ENCODE results near the gene ZBTB45. TPM values are rescaled to one million over a fixed set of nuclear protein-coding genes. Genes with fewer than 3 reads are reported as not detected.

ZBTB45 gene
- total RNA-seq, 4 donors from 2014 or later = 9.8 to 16.5 (median 12.6) TPM

- peaks cover 0 to 12% of the 10 kb centered on the region in 2 donors for H3K27me3 ChIP-seq
- WGBS, 2 donors = 77 to 88% methylated on average over 8 of the region's 8 CpGs
- peaks cover 0 to 14% (median 0%) of the 10 kb centered on the region in 3 donors for H3K36me3 ChIP-seq
- no peak for DNase-seq (ENCODE audit: low spot score in 2 of 2)
- peak overlapping the region in 3 of 4 donors; percentile 57 to 93 (median 91) for H3K4me3 ChIP-seq
- TF ChIP-seq POLR2A (IDR thresholded peaks at IDR 0.05) (no peak), EP300 (IDR thresholded peaks at IDR 0.05) (no peak)
- TF ChIP-seq, protein P1, sequence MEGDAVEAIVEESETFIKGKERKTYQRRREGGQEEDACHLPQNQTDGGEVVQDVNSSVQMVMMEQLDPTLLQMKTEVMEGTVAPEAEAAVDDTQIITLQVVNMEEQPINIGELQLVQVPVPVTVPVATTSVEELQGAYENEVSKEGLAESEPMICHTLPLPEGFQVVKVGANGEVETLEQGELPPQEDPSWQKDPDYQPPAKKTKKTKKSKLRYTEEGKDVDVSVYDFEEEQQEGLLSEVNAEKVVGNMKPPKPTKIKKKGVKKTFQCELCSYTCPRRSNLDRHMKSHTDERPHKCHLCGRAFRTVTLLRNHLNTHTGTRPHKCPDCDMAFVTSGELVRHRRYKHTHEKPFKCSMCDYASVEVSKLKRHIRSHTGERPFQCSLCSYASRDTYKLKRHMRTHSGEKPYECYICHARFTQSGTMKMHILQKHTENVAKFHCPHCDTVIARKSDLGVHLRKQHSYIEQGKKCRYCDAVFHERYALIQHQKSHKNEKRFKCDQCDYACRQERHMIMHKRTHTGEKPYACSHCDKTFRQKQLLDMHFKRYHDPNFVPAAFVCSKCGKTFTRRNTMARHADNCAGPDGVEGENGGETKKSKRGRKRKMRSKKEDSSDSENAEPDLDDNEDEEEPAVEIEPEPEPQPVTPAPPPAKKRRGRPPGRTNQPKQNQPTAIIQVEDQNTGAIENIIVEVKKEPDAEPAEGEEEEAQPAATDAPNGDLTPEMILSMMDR (IDR thresholded peaks at IDR 0.05) = no peak
- peaks cover 5 to 67% (median 50%) of the 10 kb centered on the region in 4 donors for H3K4me1 ChIP-seq
- H3K27ac ChIP-seq = peak overlapping the region in 3 of 4 donors; percentile 100
- H3K9me3 ChIP-seq = no peaks in the 10 kb centered on the region
These were observed 40.6 kb upstream of the ZBTB45 start for GRCh38 chr19:58560007-58560887.

DNA sequence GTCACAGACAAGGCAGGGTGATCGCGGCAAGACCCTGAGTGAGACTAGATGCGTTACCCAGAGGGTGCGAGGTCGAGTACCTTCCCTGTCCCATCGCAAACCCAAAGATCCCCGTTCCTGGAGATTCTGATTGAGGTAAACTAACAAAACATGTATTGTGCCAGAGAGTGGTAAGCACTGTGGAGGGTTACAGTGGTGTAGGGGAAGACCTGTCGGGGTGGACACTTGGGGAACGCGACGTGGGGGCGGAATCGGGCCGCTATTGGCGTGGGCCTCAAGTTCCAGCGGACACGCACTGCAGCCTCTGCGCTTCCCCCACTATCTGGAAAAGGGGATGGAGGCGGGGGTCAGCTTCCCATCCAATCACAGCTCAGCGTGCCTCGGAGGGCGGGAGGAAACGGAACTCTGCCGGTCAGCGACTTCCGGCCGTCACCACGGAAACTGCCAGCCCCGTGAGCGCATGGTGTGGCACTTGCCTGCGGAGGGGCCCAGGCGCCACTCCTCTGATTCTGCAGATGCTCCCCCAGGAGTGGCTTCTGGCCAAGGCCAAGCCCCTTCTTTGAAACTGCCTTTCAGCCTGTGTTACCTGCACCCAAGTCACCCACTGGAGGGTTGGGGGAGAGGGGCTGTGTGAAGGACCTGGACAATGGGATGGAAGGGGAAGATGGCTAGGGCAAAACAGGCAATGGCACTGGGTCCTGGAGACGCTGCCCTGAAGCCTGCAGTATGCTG, 39.8 kb upstream of the ZBTB45 start:
- 0 to 1% methylated on average over 27 to 32 of the region's 33 CpGs for WGBS, 2 donors
- peak; percentile 64 to 71 for TF ChIP-seq POLR2A (IDR thresholded peaks at IDR 0.05)
- TF ChIP-seq, protein P1 (IDR thresholded peaks at IDR 0.05) = no peak
- TF ChIP-seq EP300 (IDR thresholded peaks at IDR 0.05) = peak in 1 of 2 donors; percentile 85
- peaks cover 5 to 70% (median 51%) of the 10 kb centered on the region in 4 donors for H3K4me1 ChIP-seq
- peak; percentile 80 to 86 for DNase-seq (ENCODE audit: low spot score in 2 of 2)
- H3K4me3 ChIP-seq = peak overlapping the region; percentile 57 to 93 (median 84)
- H3K27me3 ChIP-seq = peaks cover 0 to 12% of the 10 kb centered on the region in 2 donors
- H3K36me3 ChIP-seq = peaks cover 0 to 13% (median 0%) of the 10 kb centered on the region in 3 donors
- no peaks in the 10 kb centered on the region for H3K9me3 ChIP-seq
- H3K27ac ChIP-seq = peak overlapping the region; percentile 97 to 100 (median 100)

DNA sequence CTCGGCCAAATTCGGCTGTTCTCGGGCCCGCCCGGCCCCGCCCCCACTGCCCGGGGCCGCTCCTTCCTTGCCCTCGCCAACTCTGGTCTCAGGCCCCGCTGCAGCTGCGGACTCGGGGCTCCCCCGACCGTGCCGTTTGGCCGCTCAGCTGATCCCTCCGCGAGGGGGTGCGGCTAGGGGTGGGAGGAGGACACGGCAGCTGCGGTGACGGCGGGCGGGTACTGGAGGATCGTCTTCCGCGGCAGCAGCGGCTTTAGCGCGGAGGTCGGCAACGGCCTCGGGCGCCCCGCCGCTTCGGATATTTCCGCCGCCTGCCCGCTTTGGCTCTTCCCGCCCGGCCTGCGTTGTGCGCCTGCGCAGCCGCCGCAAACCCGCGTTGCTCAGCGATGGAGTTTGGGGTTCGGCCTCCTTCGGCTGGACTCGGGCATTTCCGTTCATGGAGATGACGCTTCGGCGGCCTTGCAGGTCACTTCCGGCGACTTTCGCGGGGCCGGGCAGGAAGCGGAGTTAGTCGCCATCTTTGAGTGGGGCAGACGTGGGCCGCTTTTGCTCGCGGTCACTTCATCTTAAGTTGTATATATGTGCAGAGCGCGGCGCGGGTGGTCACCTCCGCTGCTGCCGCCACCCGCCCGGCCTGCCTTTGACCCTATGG, 39.1 kb upstream of the ZBTB45 start:
- WGBS, 2 donors = 0% methylated on average over 22 to 43 of the region's 76 CpGs
- peaks cover 5 to 76% (median 58%) of the 10 kb centered on the region in 4 donors for H3K4me1 ChIP-seq
- DNase-seq (ENCODE audit: low spot score in 2 of 2) = peak; percentile 99

DNA sequence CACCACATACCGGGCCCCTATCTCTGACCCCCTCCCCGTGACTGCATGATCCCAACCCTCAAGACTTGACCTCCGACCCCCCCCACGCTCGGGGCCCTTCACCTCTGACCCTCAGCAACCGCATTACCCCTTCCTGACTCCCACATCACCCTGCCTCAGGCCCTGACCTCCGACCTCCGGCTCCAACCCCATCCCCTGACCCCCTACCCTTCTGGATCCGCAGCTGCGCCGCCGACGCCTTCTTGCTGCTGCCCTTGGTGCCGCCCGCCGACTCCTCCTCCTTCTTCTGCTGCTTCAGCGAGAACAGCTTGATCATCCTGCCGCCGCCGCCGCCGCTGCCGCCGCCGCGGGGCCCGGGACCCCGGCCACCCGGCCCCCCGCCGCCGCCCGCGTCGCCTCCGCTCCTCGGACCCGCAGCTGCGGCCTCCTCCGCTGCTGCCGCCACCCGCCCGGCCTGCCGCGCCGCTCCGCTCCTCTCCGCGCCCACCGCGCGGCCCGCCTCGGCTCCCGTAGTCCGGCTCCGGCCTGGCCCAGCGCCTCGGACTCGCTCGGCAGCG, 38.5 kb upstream of the ZBTB45 start, which contains the start of gene UBE2M:
UBE2M (minus strand) TSS at position 546 of the 557 bp plus-strand sequence; CDS start at position 316, 230 bp downstream.
- Histone ChIP-seq H3K9me3 (no peaks in the 10 kb centered on the region), H3K4me3 (peak within 1 kb of the TSS; percentile 57 to 94 (median 92)), H3K36me3 (peaks cover 0 to 20% (median 0%) of the 10 kb centered on the region in 3 donors), H3K4me1 (peaks cover 5 to 76% (median 59%) of the 10 kb centered on the region in 4 donors), H3K27me3 (peaks cover 0 to 12% of the 10 kb centered on the region in 2 donors), H3K27ac (peak within 1 kb of the TSS; percentile 97 to 100 (median 100))
- TF ChIP-seq POLR2A (IDR thresholded peaks at IDR 0.05) (no peak), EP300 (IDR thresholded peaks at IDR 0.05) (no peak)
- TF ChIP-seq, protein P1 (IDR thresholded peaks at IDR 0.05) = no peak
- 0 to 1% methylated on average over 17 to 31 of the region's 62 CpGs for WGBS, 2 donors
- peak in 1 of 2 donors; percentile 40 for DNase-seq (ENCODE audit: low spot score in 2 of 2)

More for the DNA sequence above, 39.1 kb upstream of the ZBTB45 start:
- Histone ChIP-seq H3K27me3 (peaks cover 0 to 12% of the 10 kb centered on the region in 2 donors), H3K36me3 (peaks cover 0 to 14% (median 0%) of the 10 kb centered on the region in 3 donors), H3K4me3 (peak overlapping the region; percentile 57 to 93 (median 84)), H3K27ac (peak overlapping the region; percentile 97 to 100 (median 100)), H3K9me3 (no peaks in the 10 kb centered on the region)
- TF ChIP-seq EP300 (IDR thresholded peaks at IDR 0.05) (peak; percentile 84 to 85), POLR2A (IDR thresholded peaks at IDR 0.05) (peak; percentile 29 to 64)
- TF ChIP-seq, protein P1 (IDR thresholded peaks at IDR 0.05) = peak in 2 of 5 experiments; percentile 20 to 28
